K562 (cell line): ENCODE data around the gene TMA7B. TPM values are rescaled to one million over a fixed set of nuclear protein-coding genes. Genes with fewer than 3 reads are reported as not detected.

Experiments
- CREM ChIP-seq: IDR thresholded peaks from 2 replicates; pipeline ENCODE4 v1.6.1; 2014; ENCODE audit warnings: antibody characterized with exemption, low read depth
- ETV6 ChIP-seq, 3 experiments: fragments of 150-350 bp in 1 of 3; sonication (generic) in 1 of 3; formaldehyde crosslinking in 1 of 3; IDR thresholded peaks; 2 replicates each; pipeline versions ENCODE4 v1.6.1 to v1.8.0; 2014 to 2022; ENCODE audit warnings: borderline replicate concordance in 2 of 3, low read depth in 2 of 3, antibody characterized with exemption in 1 of 3, low read length in 1 of 3, mild to moderate bottlenecking in 1 of 3, missing genetic modification reagents in 1 of 3
- FOXA1 ChIP-seq: fragments of 450-650 bp; IDR thresholded peaks from 2 replicates; pipeline ENCODE4 v1.6.1; 2016; ENCODE audit warnings: mild to moderate bottlenecking, borderline replicate concordance
- GTF2E2 ChIP-seq: fragments of 200-800 bp; sonication (Bioruptor generic); IDR thresholded peaks from 2 replicates; pipeline ENCODE4 v1.6.1; 2016; ENCODE audit warnings: missing genetic modification characterization, missing compliant biosample characterization
- MAX ChIP-seq: sonication (generic); formaldehyde crosslinking; IDR thresholded peaks from 2 replicates; pipeline ENCODE4 v1.9.0; 2022; ENCODE audit warnings: mild to moderate bottlenecking, missing genetic modification reagents
- MGA ChIP-seq: fragments of 450-650 bp; IDR thresholded peaks from 2 replicates; pipeline ENCODE4 v1.6.1; 2016; ENCODE audit warnings: mild to moderate bottlenecking, moderate library complexity
- RBFOX2 ChIP-seq: fragments of 200-400 bp; formaldehyde crosslinking; IDR thresholded peaks from 2 replicates; pipeline ENCODE4 v1.6.1; 2017; ENCODE audit warnings: low read depth, mild to moderate bottlenecking, low read length, moderate library complexity
- THAP12 ChIP-seq: fragments of 250-450 bp; sonication (Bioruptor Pico); IDR thresholded peaks from 2 replicates; pipeline ENCODE4 v1.9.0; 2021; ENCODE audit warnings: mild to moderate bottlenecking, inconsistent platforms
- ZNF639 ChIP-seq, 2 experiments: fragments of 200-800 bp in 1 of 2; sonication (Bioruptor generic) in 1 of 2; sonication (generic) in 1 of 2; formaldehyde crosslinking in 1 of 2; IDR thresholded peaks in 1 of 2; conservative IDR thresholded peaks in 1 of 2; 2 replicates each; pipeline versions ENCODE4 v1.5.0 to v1.6.1; 2016 to 2020; ENCODE audit warnings: missing compliant biosample characterization in 1 of 2, missing genetic modification characterization in 1 of 2, missing genetic modification reagents in 1 of 2
- polyA plus RNA-seq, 8 experiments: library from polyadenylated mRNA; depleted of rRNA in 4 of 8; stranded (reverse) in 5 of 8; unstranded in 3 of 8; fragments of >200 nt; fragmentation: Nextera tagmentation in 2 of 8; fragmentation: Illumina TruSeq in 1 of 8; extraction: Ambion mirVana in 2 of 8; extraction: Trizol in 1 of 8; gene quantifications; 2 replicates each; pipeline versions ENCODE4 v1.2.1 to v1.2.3, GENCODE V29; 2011 to 2014; ENCODE audit warnings: inconsistent platforms in 1 of 8, missing spikeins in 1 of 8
- total RNA-seq, 7 experiments: library from RNA; depleted of rRNA in 6 of 7; stranded (reverse); fragments of >200 nt in 6 of 7; fragmentation: Illumina TruSeq in 2 of 7; extraction: Trizol in 2 of 7; gene quantifications; 2 replicates each; pipeline versions ENCODE4 v1.2.1 to v1.2.3, GENCODE V29; 2011 to 2021; ENCODE audit warnings: low replicate concordance in 1 of 7

Gene TMA7B
- total and polyA plus RNA-seq, 9 of the 15 experiments (the other 6 are each of a cell fraction or from before 2014, with no cell fraction given) = 5.6 to 14.2 (median 11.8) TPM

GRCh38 chr22:39988386-39989114 is 28.4 kb downstream of the TMA7B start (continued):
- TF ChIP-seq MGA (peak; percentile 79), CREM (peak; percentile 91), MAX (peak; percentile 35; the same call in 1 of the 2 replicates), ZNF639 (CRISPR knock-in tag; conservative IDR thresholded peaks at IDR 0.05 in 1 of 2, IDR thresholded peaks at IDR 0.05 in 1 of 2) (no peak), FOXA1 (no peak), RBFOX2 (peak; percentile 58), ETV6 (IDR thresholded peaks at IDR 0.05; ENCODE audit: borderline replicate concordance in 1 of 2, low read depth in 2 of 2, low read length in 1 of 2) (no peak), ETV6 (CRISPR knock-in tag; IDR thresholded peaks at IDR 0.05; ENCODE audit: borderline replicate concordance) (no peak), THAP12 (no peak), GTF2E2 (tag) (0 out of 2 replicates have a peak, but pooled peaks have one; percentile 18)
